Muscle layer of duodenum (tissue), 2 donors: ENCODE results near the gene CNN1.

ENCODE experiments used
- H3K27ac ChIP-seq: one replicate; pipeline ENCODE4 v1.7.0; 2013; ENCODE audit warnings: mild to moderate bottlenecking, low read length
- H3K27me3 ChIP-seq: one replicate; pipeline ENCODE4 v1.7.0; 2013; ENCODE audit warnings: low read depth, mild to moderate bottlenecking, control low read depth, low read length
- H3K36me3 ChIP-seq, 2 donors: one replicate each; pipeline ENCODE4 v1.7.0; 2013; ENCODE audit warnings: low read length in 2 of 2, control low read depth in 1 of 2, mild to moderate bottlenecking in 1 of 2; ENCODE audit not compliant: insufficient read depth in 2 of 2, control insufficient read depth in 1 of 2
- H3K4me1 ChIP-seq, 2 donors: one replicate each; pipeline ENCODE4 v1.7.0; 2013; ENCODE audit warnings: low read length in 2 of 2, mild to moderate bottlenecking in 2 of 2, control low read depth in 1 of 2, moderate library complexity in 1 of 2; ENCODE audit not compliant: insufficient read depth in 2 of 2, control insufficient read depth in 1 of 2
- H3K4me3 ChIP-seq, 2 donors: one replicate each; pipeline ENCODE4 v1.7.0; 2013; ENCODE audit warnings: low read length in 2 of 2, low read depth in 1 of 2, mild to moderate bottlenecking in 1 of 2
- H3K9me3 ChIP-seq, 2 donors: one replicate each; pipeline ENCODE4 v1.7.0; 2013; ENCODE audit warnings: low read length in 2 of 2, control low read depth in 1 of 2, mild to moderate bottlenecking in 1 of 2; ENCODE audit not compliant: control insufficient read depth in 1 of 2
- donor health status: healthy.

The CNN1 gene

GRCh38 chr19:11538232-11539036, at the start of gene CNN1:
TSS of gene CNN1 (plus strand) at chr19:11538851. CDS start at chr19:11538928, 77 bp downstream.
- Histone ChIP-seq H3K27me3 (no peaks in the 10 kb centered on the region), H3K4me1 (peaks cover 4% of the 10 kb centered on the region in 2 donors), H3K9me3 (no peaks in the 10 kb centered on the region), H3K4me3 (peak within 1 kb of the TSS; percentile 61 to 64), H3K27ac (peak within 1 kb of the TSS; percentile 91), H3K36me3 (peaks cover 0 to 8% of the 10 kb centered on the region in 2 donors)

- H3K27me3 ChIP-seq: no peaks in the 10 kb centered on the region
- no peak overlapping the region for H3K4me3 ChIP-seq
- no peak overlapping the region for H3K27ac ChIP-seq
- H3K9me3 ChIP-seq: no peaks in the 10 kb centered on the region
- no peaks in the 10 kb centered on the region for H3K4me1 ChIP-seq
- peaks cover 0 to 24% of the 10 kb centered on the region in 2 donors for H3K36me3 ChIP-seq
These were observed 49.3 kb upstream of the CNN1 start for GRCh38 chr19:11489378-11489777.

DNA sequence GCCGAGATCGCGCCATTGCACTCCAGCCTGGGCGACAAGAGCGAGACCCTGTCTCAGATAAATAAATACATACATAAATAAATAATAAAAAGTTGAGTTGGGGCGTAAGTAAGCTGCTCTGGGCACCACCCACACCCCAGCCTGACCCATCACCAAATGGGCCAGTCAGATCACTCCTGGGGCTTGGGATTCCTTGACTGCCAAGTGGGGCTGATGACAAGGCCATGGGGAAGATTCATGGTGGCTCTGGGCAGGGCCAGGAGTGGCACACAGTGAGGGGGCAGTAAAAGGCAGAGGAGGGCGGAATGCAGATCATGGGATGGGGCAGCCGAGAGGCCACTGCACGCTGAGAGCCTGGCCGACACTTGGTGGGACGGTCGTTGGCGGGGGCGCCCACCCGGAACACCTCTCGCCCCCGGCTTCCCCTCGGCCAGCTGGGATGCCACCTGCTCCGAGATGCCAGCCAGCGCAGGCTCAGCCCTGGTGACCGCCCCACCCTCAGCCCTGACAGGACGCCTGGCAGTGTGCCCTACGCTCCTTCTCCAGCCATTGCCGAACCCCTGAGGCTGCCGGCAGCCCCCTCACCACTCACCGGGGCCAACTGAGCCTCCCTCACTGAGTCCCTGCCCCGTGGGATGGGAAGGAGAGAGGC, 43.9 kb upstream of the CNN1 start:
- Histone ChIP-seq H3K27ac (no peak overlapping the region), H3K9me3 (no peaks in the 10 kb centered on the region), H3K4me1 (no peaks in the 10 kb centered on the region), H3K27me3 (no peaks in the 10 kb centered on the region), H3K36me3 (peaks cover 0 to 28% of the 10 kb centered on the region in 2 donors), H3K4me3 (no peak overlapping the region)

DNA sequence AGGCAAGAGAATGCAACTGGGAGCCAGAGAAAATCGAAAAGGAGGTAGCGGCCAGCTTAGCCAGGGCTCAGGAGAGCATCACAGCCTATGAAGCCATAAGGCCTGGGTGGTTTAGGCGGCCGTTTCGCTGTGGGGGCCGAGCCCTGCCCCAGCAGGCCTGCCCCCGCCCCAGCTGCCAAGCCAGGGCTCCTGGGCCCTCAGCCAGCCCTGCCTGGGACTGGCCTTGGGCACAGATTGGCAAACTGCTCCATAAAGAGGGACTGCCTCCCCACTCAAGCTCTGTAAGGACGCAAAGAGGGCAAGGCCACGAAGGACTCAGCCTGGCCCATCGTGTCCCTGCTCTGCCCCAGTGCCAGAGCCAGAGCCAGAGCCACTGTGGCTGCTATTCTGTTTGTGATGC, 43.2 kb upstream of the CNN1 start:
- Histone ChIP-seq H3K36me3 (peaks cover 0 to 28% of the 10 kb centered on the region in 2 donors), H3K27me3 (no peaks in the 10 kb centered on the region), H3K4me3 (no peak overlapping the region), H3K27ac (no peak overlapping the region), H3K4me1 (no peaks in the 10 kb centered on the region), H3K9me3 (no peaks in the 10 kb centered on the region)

GRCh38 chr19:11495885-11496284, 42.8 kb upstream of the CNN1 start:
- no peak overlapping the region for H3K27ac ChIP-seq
- no peaks in the 10 kb centered on the region for H3K27me3 ChIP-seq
- H3K36me3 ChIP-seq: peaks cover 0 to 25% of the 10 kb centered on the region in 2 donors
- H3K4me3 ChIP-seq: no peak overlapping the region
- H3K9me3 ChIP-seq: no peaks in the 10 kb centered on the region
- no peaks in the 10 kb centered on the region for H3K4me1 ChIP-seq

DNA sequence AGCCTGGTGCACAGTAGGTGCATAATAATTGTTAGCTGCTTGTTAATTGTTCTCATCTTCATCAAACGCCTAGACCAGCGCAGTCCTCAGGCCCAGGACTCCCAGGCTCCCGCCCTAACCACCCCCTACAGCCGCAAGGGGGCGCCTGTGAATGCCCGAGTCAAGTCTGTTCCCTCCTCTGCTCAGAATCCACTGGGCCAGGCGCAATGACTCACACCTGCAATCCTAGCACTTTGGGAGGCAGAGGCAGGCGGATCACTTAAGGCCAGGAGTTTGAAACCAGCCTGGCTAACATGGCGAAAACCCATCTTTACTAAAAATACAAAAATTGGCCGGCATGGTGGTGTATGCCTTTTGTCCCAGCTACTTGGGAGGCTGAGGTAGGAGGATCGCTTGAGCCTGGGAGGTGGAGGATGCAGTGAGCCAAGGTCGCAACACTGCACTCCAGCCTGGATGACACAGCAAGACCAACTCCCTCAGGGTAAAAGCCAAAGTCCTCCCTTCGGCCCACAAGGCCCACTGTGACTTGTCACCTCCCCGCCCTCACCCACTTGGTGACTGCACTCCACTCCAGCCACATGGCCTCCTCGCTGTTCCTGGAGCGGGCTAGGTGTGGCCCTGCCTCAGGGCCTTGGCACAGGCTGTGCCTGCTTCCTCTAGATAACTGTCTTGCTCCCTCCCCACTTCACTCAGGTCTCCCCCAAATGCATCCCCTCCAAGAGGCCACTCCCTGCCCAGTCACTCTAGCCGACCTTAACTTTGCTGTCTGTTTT, 42.1 kb upstream of the CNN1 start:
- Histone ChIP-seq H3K9me3 (no peaks in the 10 kb centered on the region), H3K36me3 (peaks cover 0 to 20% of the 10 kb centered on the region in 2 donors), H3K4me1 (no peaks in the 10 kb centered on the region), H3K27me3 (no peaks in the 10 kb centered on the region), H3K27ac (no peak overlapping the region), H3K4me3 (no peak overlapping the region)

DNA sequence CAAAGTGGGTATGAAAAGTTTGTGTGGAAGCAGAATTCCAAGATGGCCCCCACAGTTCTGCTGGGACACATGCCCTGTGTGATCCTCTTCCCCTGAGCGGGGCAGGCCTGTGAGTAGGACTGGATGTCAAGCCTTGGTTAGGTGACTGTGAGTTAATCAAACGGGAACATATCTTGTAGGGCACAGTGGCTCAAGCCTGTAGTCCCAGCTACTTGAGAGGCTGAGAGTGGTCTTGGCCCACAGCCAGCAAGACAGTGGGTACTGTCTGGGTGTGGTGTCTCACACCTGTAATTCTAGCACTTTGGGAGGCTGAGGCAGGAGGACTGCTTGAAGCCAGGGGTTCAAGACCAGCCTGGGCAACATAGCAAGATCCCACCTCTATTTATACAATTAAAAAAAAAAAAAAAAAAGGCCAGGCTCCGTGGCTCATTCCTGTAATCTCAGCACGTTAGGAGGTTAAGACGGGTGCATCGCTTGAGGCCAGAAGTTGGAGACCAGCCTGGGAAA, 39.4 kb upstream of the CNN1 start:
- peaks cover 0 to 20% of the 10 kb centered on the region in 2 donors for H3K36me3 ChIP-seq
- no peaks in the 10 kb centered on the region for H3K27me3 ChIP-seq
- no peak overlapping the region for H3K4me3 ChIP-seq
- no peaks in the 10 kb centered on the region for H3K4me1 ChIP-seq
- H3K27ac ChIP-seq: no peak overlapping the region
- H3K9me3 ChIP-seq: no peaks in the 10 kb centered on the region

DNA sequence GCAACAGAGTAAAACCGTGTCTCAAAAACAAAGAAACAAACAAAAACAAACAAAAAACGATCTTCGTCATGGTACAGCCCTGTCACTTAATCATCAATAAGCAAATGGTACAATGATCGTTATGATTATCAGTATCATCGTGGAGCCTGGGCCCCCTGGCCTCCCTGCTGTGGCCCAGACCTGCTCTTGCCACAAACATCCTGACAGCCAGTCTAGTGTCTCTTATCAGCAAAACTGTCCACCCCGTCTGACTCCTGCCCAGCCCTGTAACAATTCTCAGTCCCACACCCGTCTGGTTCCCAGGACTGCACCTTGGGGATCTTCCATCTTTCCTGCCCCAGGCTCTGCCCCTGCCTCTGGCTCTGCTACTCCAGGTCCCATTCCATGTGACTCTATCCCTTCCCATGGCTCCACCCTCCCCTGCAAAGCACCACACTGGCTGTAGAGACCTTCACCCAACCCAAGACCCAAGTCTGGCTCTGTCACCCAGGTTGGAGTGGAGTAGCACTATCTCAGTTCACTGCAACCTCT, 38.7 kb upstream of the CNN1 start:
- peaks cover 0 to 16% of the 10 kb centered on the region in 2 donors for H3K36me3 ChIP-seq
- peaks cover 0 to 5% of the 10 kb centered on the region in 2 donors for H3K4me1 ChIP-seq
- no peak overlapping the region for H3K4me3 ChIP-seq
- H3K9me3 ChIP-seq: no peaks in the 10 kb centered on the region
- H3K27me3 ChIP-seq: no peaks in the 10 kb centered on the region
- H3K27ac ChIP-seq: no peak overlapping the region

GRCh38 chr19:11504502-11505031, 34.1 kb upstream of the CNN1 start:
- H3K4me1 ChIP-seq: peaks cover 0 to 11% of the 10 kb centered on the region in 2 donors
- no peaks in the 10 kb centered on the region for H3K27me3 ChIP-seq
- no peaks in the 10 kb centered on the region for H3K36me3 ChIP-seq
- peak overlapping the region; percentile 62 to 81 for H3K4me3 ChIP-seq
- peak overlapping the region; percentile 72 for H3K27ac ChIP-seq
- no peaks in the 10 kb centered on the region for H3K9me3 ChIP-seq

GRCh38 chr19:11505032-11505503, 33.6 kb upstream of the CNN1 start:
- H3K4me3 ChIP-seq: peak overlapping the region; percentile 75 to 81
- H3K9me3 ChIP-seq: no peaks in the 10 kb centered on the region
- H3K27ac ChIP-seq: peak overlapping the region; percentile 72
- no peaks in the 10 kb centered on the region for H3K36me3 ChIP-seq
- H3K27me3 ChIP-seq: no peaks in the 10 kb centered on the region
- peaks cover 0 to 11% of the 10 kb centered on the region in 2 donors for H3K4me1 ChIP-seq
